ENCODE measurements around the gene TMPRSS9. TPM values are rescaled to one million over a fixed set of nuclear protein-coding genes. Genes with fewer than 3 reads are reported as not detected.
"Not testable (repeated sequence)": the region's sequence is repeated elsewhere in the genome, so short reads cannot be mapped to it uniquely, and the experiment has no call there.

The TMPRSS9 gene
- total RNA-seq, 1 donor from 2014 or later = not detected

- no peak for TF ChIP-seq CTCF (IDR thresholded peaks at IDR 0.05; ENCODE audit: unreplicated experiment)
- Mint-ChIP-seq H3K27me3 (no peaks in the 10 kb centered on the region), H3K36me3 (ENCODE audit: insufficient read depth) (no peaks in the 10 kb centered on the region), H3K27ac (no peak overlapping the region), H3K9me3 (ENCODE audit: low read depth) (no peaks in the 10 kb centered on the region), H3K4me1 (ENCODE audit: low read depth) (no peaks in the 10 kb centered on the region), H3K4me3 (ENCODE audit: low read depth) (no peak overlapping the region)
- no peak for DNase-seq (ENCODE audit: low spot score, unreplicated experiment)
These were observed 15.0 kb upstream of the TMPRSS9 start for GRCh38 chr19:2345076-2345475.

DNA sequence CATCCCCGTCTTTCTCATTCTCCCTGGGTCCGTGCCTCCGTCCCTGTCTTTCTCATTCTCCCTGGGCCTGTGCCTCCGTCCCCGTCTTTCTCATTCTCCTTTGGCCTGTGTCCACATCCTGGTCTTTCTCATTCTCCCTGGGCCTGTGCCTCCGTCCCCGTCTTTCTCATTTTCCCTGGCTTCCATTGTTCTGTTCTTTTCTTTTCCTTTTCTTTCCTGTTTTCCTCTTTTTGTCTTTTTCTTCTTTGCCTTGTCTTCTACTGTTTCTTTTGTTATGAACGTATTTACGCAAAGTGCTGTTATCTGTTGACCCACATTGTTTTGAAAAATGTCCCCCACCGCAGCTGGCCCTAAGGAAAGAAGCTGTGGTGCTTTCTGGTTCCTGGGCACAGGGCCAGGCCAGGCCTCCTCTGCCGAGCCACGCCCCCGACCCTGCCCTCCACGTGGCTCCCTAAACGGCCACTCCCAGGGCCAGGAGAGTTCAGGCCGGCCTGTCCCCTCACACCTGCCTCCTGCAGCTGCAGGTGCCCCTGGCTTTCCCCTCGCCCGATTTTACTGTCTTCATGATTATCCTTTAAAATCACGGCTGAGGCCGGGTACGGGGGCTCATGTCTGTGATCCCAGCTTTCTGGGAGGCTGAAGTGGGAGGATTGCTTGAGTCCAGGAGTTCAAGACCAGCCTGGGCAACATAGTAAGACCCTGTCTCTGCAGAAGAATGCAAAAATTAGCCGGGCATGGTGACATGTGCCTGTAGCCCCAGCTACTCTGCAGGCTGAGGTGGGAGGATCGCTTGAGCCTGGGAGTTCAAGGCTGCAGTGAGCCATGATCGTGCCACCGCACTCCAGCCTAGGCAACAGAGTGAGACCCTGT lies 14.0 kb upstream of the TMPRSS9 start:
- no peak overlapping the region for H3K27ac Mint-ChIP-seq
- no peak overlapping the region for H3K4me3 Mint-ChIP-seq (ENCODE audit: low read depth)
- H3K9me3 Mint-ChIP-seq (ENCODE audit: low read depth) = no peaks in the 10 kb centered on the region
- no peaks in the 10 kb centered on the region for H3K36me3 Mint-ChIP-seq (ENCODE audit: insufficient read depth)
- no peak for DNase-seq (ENCODE audit: low spot score, unreplicated experiment)
- no peaks in the 10 kb centered on the region for H3K27me3 Mint-ChIP-seq
- no peaks in the 10 kb centered on the region for H3K4me1 Mint-ChIP-seq (ENCODE audit: low read depth)
- no peak for TF ChIP-seq CTCF (IDR thresholded peaks at IDR 0.05; ENCODE audit: unreplicated experiment)

GRCh38 chr19:2349818-2350217 lies 10.2 kb upstream of the TMPRSS9 start:
- not testable (repeated sequence) for H3K36me3 Mint-ChIP-seq (ENCODE audit: insufficient read depth); H3K27ac Mint-ChIP-seq; H3K9me3 Mint-ChIP-seq (ENCODE audit: low read depth); H3K4me3 Mint-ChIP-seq (ENCODE audit: low read depth); DNase-seq (ENCODE audit: low spot score, unreplicated experiment); H3K4me1 Mint-ChIP-seq (ENCODE audit: low read depth); H3K27me3 Mint-ChIP-seq

- Mint-ChIP-seq H3K4me3 (ENCODE audit: low read depth) (no peak overlapping the region), H3K4me1 (ENCODE audit: low read depth) (no peaks in the 10 kb centered on the region), H3K9me3 (ENCODE audit: low read depth) (no peaks in the 10 kb centered on the region), H3K27ac (no peak overlapping the region), H3K36me3 (ENCODE audit: insufficient read depth) (no peaks in the 10 kb centered on the region), H3K27me3 (no peaks in the 10 kb centered on the region)
- no peak for DNase-seq (ENCODE audit: low spot score, unreplicated experiment)
- no peak for TF ChIP-seq CTCF (IDR thresholded peaks at IDR 0.05; ENCODE audit: unreplicated experiment)
These were observed 9.4 kb upstream of the TMPRSS9 start for GRCh38 chr19:2350656-2351055.

- no peak for TF ChIP-seq CTCF (IDR thresholded peaks at IDR 0.05; ENCODE audit: unreplicated experiment)
- Mint-ChIP-seq H3K4me1 (ENCODE audit: low read depth) (no peaks in the 10 kb centered on the region), H3K27me3 (no peaks in the 10 kb centered on the region), H3K9me3 (ENCODE audit: low read depth) (no peaks in the 10 kb centered on the region), H3K27ac (no peak overlapping the region), H3K36me3 (ENCODE audit: insufficient read depth) (no peaks in the 10 kb centered on the region), H3K4me3 (ENCODE audit: low read depth) (no peak overlapping the region)
- DNase-seq (ENCODE audit: low spot score, unreplicated experiment) = no peak
These were observed 8.5 kb upstream of the TMPRSS9 start for GRCh38 chr19:2351591-2351990.

- DNase-seq (ENCODE audit: low spot score, unreplicated experiment) = no peak
These were observed 7.9 kb upstream of the TMPRSS9 start for GRCh38 chr19:2352121-2352520.

More at GRCh38 chr19:2352121-2352520, 7.9 kb upstream of the TMPRSS9 start:
- H3K36me3 Mint-ChIP-seq (ENCODE audit: insufficient read depth) = no peaks in the 10 kb centered on the region
- H3K9me3 Mint-ChIP-seq (ENCODE audit: low read depth) = no peaks in the 10 kb centered on the region
- H3K27ac Mint-ChIP-seq = no peak overlapping the region
- no peaks in the 10 kb centered on the region for H3K27me3 Mint-ChIP-seq
- no peak for TF ChIP-seq CTCF (IDR thresholded peaks at IDR 0.05; ENCODE audit: unreplicated experiment)
- no peak overlapping the region for H3K4me3 Mint-ChIP-seq (ENCODE audit: low read depth)
- no peaks in the 10 kb centered on the region for H3K4me1 Mint-ChIP-seq (ENCODE audit: low read depth)
